Psoas muscle (tissue), 8 donors: ENCODE measurements around the gene GNAI2. TPM values are rescaled to one million over a fixed set of nuclear protein-coding genes. Genes with fewer than 3 reads are reported as not detected.
A peak's percentile ranks its signal among the peaks of the same experiment; 100 is the strongest.
"Not testable (repeated sequence)": the region's sequence is repeated elsewhere in the genome, so short reads cannot be mapped to it uniquely, and the experiment has no call there.

Experiments used
- ATAC-seq, 4 donors: fragments of 200-7000 bp; cut with Tn5 transposase; one replicate each; pipeline ENCODE4 v1.9.1; 2020; ENCODE audit warnings: moderate library complexity in 3 of 4, mild to moderate bottlenecking in 2 of 4
- DNase-seq, 2 donors: peaks; one replicate each; pipeline ENCODE4 v3.0.0-alpha.2; 2020
- H3K27ac ChIP-seq: fragments of 200-600 bp; one replicate; pipeline ENCODE4 v1.8.0; 2022
- H3K27me3 ChIP-seq, 3 donors: fragments of 200-600 bp in 1 of 3; one replicate each; pipeline versions ENCODE4 v1.6.1 to v1.8.0; 2013 to 2022; ENCODE audit warnings: low read length in 2 of 3, mild to moderate bottlenecking in 2 of 3, moderate library complexity in 1 of 3; ENCODE audit not compliant: insufficient read depth in 3 of 3
- H3K36me3 ChIP-seq, 2 donors: fragments of 200-600 bp in 1 of 2; one replicate each; pipeline versions ENCODE4 v1.6.1 to v1.8.0; 2013 to 2022; ENCODE audit warnings: low read depth in 1 of 2, mild to moderate bottlenecking in 1 of 2, moderate library complexity in 1 of 2; ENCODE audit not compliant: insufficient read depth in 1 of 2
- H3K4me1 ChIP-seq: fragments of 200-600 bp; one replicate; pipeline ENCODE4 v1.8.0; 2022
- H3K4me3 ChIP-seq: fragments of 200-600 bp; one replicate; pipeline ENCODE4 v1.8.0; 2022; ENCODE audit warnings: mild to moderate bottlenecking
- H3K9me3 ChIP-seq: fragments of 200-600 bp; one replicate; pipeline ENCODE4 v1.8.0; 2022
- WGBS, 3 donors: extraction: QIAGEN DNeasy Blood & Tissue Kit; methylation state at CpG; one replicate each; pipeline versions ENCODE4 v1.1.6 to v1.1.7; 2013; 5-methylcytosine and 5-hydroxymethylcytosine counted together
- intact Hi-C, 2 donors: fragments of 100-400 bp; cut with DNase I; formaldehyde crosslinking; loops; one replicate each; pipeline versions ENCODE4 v1.11.0 to v1.14.2; 2022
- polyA plus RNA-seq, 3 donors: library from polyadenylated mRNA; stranded (reverse); fragments of 200-250 nt; gene quantifications; one replicate each; pipeline ENCODE4 v1.2.3, GENCODE V29; 2013
- total RNA-seq, 4 donors: library from RNA; stranded (reverse); fragmentation: NEBNext Ultra II Directional in 2 of 4; extraction: Animal tissue kit (Norgen Biotek cat#: 25700) in 2 of 4; gene quantifications; one replicate each; pipeline versions ENCODE4 v1.2.1 to v1.2.4, GENCODE V29; 2021 to 2023
- TF ChIP-seq, protein P1 (sequence below): fragments of 200-600 bp; IDR thresholded peaks from one replicate; pipeline ENCODE4 v1.8.0; 2022; ENCODE audit warnings: antibody characterized with exemption
- donor health status: healthy with polysubstance abuse.
- donor health status: DM: no; HTN: no; CAD: no; lungs with moderate emphysema.
- donor health status: Bipolar disorder and iron deficiency.
- donor health status: healthy.
- donor health status: DM: yes; HTN: yes; CAD: no.
- donor health status: DM: no; HTN: no; CAD: no.
- donor health status: DM: no; HTN: no; CAD: no.
- donor health status: DM: yes; HTN: yes; CAD: no.

Gene GNAI2
- total and polyA plus RNA-seq, 7 donors, result 39.4 to 93.9 (median 57.6) TPM

DNA sequence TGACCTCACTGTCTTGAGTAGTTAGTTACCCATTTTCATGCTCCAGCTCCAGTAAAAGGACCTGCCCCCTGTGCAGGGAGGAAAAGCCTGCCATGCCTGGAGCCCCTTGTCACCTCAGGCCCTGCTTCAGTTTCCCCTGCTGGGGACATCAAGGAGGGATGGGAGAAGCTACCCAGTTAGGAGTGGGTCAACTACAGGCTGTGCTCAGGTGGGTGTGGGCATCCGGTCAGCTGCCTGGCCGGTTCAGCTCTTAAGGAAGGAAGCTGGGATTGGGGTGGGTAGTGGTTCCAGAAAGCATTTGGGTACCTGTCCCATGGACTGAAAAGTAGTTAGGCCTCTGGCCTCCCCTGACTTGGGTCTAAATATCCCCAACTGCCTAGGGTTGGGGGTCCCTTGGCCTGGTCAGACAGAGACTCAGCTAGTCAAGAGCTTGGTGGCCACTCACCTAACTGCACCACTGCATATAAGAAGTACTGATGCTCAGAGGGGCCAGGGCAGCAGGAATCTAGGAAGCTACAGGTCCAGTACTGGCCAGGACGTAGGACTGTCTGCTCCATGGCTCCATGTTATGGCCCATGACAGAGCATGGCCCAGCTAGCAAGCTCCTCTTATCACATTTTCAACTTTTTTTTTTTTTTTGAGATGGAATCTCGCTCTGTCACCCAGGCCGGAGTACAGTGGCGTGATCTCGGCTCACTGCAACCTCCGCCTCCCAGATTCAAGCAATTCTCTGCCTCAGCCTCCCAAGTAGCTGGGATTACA lies 43.4 kb downstream of the GNAI2 start:
- peaks cover 18% of the 10 kb centered on the region for H3K4me1 ChIP-seq
- 74 to 85% (median 75%) methylated on average over 8 of the region's 8 CpGs for WGBS, 3 donors
- ATAC-seq, result peak; percentile 16 to 42 (median 40)
- DNase-seq, result no peak
- peaks cover 0 to 1% (median 0%) of the 10 kb centered on the region in 3 donors for H3K27me3 ChIP-seq
- peak overlapping the region; percentile 60 for H3K4me3 ChIP-seq
- H3K36me3 ChIP-seq, result no peaks in the 10 kb centered on the region
- H3K9me3 ChIP-seq, result no peaks in the 10 kb centered on the region
- intact Hi-C loops, result no loop called here
- H3K27ac ChIP-seq, result peak overlapping the region; percentile 79
- TF ChIP-seq, protein P1, sequence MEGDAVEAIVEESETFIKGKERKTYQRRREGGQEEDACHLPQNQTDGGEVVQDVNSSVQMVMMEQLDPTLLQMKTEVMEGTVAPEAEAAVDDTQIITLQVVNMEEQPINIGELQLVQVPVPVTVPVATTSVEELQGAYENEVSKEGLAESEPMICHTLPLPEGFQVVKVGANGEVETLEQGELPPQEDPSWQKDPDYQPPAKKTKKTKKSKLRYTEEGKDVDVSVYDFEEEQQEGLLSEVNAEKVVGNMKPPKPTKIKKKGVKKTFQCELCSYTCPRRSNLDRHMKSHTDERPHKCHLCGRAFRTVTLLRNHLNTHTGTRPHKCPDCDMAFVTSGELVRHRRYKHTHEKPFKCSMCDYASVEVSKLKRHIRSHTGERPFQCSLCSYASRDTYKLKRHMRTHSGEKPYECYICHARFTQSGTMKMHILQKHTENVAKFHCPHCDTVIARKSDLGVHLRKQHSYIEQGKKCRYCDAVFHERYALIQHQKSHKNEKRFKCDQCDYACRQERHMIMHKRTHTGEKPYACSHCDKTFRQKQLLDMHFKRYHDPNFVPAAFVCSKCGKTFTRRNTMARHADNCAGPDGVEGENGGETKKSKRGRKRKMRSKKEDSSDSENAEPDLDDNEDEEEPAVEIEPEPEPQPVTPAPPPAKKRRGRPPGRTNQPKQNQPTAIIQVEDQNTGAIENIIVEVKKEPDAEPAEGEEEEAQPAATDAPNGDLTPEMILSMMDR, result no peak

DNA sequence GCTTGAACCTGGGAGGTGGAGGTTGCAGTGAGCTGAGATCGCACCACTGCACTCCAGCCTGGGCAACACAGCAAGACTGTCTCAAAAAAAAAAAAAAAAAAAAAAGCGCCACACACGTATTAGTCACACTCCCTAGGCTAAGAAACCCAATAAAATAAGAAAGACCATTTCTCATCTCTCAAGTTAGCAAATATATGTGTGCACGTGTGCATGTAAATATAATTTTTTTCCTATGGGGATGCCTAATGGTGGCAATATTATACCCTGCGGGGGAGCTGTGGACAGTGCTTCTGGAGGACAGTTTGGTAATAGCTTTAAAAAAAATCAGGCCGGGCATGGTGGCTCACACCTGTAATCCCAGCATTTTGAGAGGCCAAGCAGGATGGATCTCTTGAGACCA lies 48.1 kb downstream of the GNAI2 start:
- H3K4me1 ChIP-seq, H3K4me3 ChIP-seq: not testable (repeated sequence)

DNA sequence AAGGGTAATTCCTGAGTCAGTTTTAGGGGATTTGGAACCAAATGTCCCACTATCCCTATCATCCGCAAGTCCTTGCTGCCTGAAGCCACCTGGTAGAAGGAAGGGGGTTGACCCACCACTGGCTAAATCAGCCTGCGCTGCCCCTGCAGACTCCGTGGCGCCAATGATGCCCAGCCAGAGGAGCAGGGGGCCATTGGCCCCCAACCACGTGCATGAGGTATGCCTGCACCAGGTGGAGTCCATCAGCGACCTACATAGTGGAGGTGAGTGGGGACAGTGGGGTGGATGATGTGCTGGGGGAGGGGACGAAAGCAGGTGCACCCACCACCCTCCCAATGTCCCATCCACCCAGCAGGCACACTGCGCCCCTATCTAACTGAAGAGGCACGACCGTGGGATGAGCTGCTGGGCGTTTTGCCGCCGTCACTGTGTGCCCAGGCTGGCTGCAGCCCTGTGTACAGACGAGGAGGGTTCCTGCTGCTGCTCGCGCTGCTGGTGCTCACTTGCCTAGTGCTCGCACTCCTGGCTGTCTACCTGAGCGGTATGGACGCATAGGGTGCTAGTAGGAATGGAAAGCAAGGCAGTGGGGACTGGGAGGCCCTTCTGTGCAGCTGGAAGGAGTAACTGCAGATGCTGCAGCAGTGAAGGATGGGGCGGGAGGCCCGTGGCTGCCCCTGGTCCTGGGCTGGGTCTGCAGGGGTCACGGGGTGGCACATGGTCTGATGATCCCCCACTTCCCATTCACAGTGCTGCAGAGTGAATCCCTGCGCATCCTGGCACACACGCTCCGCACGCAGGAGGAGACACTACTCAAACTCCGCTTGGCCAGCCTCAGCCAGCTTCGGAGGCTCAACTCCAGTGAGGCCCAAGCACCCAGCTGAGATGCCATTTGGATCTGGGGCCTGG lies 50.6 kb downstream of the GNAI2 start:
- intact Hi-C loops, result no loop called here
- peaks cover 10% of the 10 kb centered on the region for H3K4me1 ChIP-seq
- TF ChIP-seq, protein P1, result no peak
- H3K36me3 ChIP-seq, result peaks cover 14 to 46% of the 10 kb centered on the region in 2 donors
- no peak overlapping the region for H3K27ac ChIP-seq
- 76 to 87% (median 76%) methylated on average over 27 to 28 of the region's 28 CpGs for WGBS, 3 donors
- H3K4me3 ChIP-seq, result no peak overlapping the region
- H3K27me3 ChIP-seq, result no peaks in the 10 kb centered on the region
- DNase-seq (no peak), ATAC-seq (peak in 1 of 4 donors; percentile 10)
- H3K9me3 ChIP-seq, result no peaks in the 10 kb centered on the region

More for the DNA sequence above, 48.1 kb downstream of the GNAI2 start:
- ATAC-seq, intact Hi-C loops, DNase-seq, H3K9me3 ChIP-seq, H3K27me3 ChIP-seq, H3K27ac ChIP-seq: not testable (repeated sequence)
- peaks cover 10 to 30% of the 10 kb centered on the region in 2 donors for H3K36me3 ChIP-seq
- WGBS, 3 donors, result 86 to 92% (median 89%) methylated on average over 6 of the region's 6 CpGs

DNA sequence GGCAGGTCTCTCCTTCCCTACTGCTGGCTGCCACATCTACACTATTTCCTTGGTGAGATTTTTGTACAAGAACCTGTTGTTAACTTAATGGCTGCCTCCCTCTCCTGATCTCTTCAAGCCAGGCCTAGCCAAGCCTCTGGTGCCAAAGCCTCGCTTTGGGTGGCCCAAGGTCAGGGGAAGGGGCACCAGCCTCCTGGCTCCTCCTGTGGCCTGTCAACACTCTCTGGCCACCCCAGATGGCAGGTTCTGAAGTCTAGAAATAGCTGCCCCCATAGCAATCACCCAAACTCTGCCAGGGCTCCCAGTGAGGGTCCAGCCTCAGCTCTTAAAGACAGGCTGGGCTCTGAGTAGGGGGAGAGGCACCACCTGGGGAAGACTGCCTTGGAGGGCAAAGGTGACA lies 51.3 kb downstream of the GNAI2 start:
- no peaks in the 10 kb centered on the region for H3K9me3 ChIP-seq
- 20 to 42% (median 38%) methylated on average over 1 of the region's 1 CpG for WGBS, 3 donors
- H3K36me3 ChIP-seq, result peaks cover 14 to 46% of the 10 kb centered on the region in 2 donors
- no peak for ATAC-seq
- H3K27ac ChIP-seq, result no peak overlapping the region
- H3K4me3 ChIP-seq, result no peak overlapping the region
- no peak for DNase-seq
- peaks cover 10% of the 10 kb centered on the region for H3K4me1 ChIP-seq
- intact Hi-C loops, result no loop called here
- TF ChIP-seq, protein P1, result no peak
- no peaks in the 10 kb centered on the region for H3K27me3 ChIP-seq
